B cell (primary cell): ENCODE results near the gene MEGF11.

Source experiments
- EZH2 ChIP-seq: IDR thresholded peaks from 2 replicates; pipeline ENCODE4 v1.6.1; 2012; ENCODE audit warnings: borderline replicate concordance, low read depth, mild to moderate bottlenecking, moderate library complexity, low read length; ENCODE audit not compliant: insufficient read depth, poor library complexity, severe bottlenecking
- TF ChIP-seq, protein P1 (sequence below): fragments of 200-600 bp; IDR thresholded peaks from one replicate; pipeline ENCODE4 v1.8.0; 2022; ENCODE audit warnings: antibody characterized with exemption, mild to moderate bottlenecking

DNA sequence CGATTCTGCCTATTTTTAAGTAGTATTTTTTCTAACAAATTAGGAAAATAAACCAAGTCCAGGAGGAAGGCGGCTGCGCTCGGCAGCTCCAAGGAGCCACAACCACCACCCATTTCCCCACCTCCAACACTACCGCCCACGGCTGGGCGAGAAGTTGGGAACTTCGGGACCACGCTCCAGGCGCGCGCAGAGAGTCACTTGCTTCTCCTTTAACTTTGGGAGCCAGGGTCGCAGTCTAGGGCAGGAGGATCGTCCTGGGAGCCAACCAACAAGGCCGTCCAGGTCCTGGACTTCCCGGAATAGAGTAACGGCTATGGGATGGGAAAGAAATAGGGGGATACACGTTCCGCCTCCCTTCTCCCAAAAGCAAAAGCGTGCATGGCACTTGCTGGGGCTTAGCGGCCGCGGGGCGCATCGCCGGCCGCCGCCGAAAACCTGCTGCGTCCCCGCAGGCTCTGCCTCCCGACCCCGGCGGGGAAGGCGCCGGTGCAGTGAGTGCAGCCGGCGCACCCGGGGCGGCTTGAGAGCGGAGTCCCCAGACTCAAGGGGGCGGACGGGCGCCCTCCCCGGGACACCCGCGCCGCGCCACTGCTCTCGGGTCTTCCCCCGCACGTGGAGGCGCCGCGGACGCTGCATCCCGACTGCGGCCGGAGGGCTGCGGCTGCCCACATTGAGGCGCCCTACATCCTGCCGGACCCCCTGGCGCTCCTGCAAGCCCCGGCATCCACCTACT is 699 bp downstream of the MEGF11 start:
- TF ChIP-seq, protein P1, sequence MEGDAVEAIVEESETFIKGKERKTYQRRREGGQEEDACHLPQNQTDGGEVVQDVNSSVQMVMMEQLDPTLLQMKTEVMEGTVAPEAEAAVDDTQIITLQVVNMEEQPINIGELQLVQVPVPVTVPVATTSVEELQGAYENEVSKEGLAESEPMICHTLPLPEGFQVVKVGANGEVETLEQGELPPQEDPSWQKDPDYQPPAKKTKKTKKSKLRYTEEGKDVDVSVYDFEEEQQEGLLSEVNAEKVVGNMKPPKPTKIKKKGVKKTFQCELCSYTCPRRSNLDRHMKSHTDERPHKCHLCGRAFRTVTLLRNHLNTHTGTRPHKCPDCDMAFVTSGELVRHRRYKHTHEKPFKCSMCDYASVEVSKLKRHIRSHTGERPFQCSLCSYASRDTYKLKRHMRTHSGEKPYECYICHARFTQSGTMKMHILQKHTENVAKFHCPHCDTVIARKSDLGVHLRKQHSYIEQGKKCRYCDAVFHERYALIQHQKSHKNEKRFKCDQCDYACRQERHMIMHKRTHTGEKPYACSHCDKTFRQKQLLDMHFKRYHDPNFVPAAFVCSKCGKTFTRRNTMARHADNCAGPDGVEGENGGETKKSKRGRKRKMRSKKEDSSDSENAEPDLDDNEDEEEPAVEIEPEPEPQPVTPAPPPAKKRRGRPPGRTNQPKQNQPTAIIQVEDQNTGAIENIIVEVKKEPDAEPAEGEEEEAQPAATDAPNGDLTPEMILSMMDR, result no peak
- no peak for TF ChIP-seq EZH2
